H1 (cell line): ENCODE results near the gene ATP6V1C2. TPM values are rescaled to one million over a fixed set of nuclear protein-coding genes. Genes with fewer than 3 reads are reported as not detected.

ENCODE experiments used
- CTCF ChIA-PET: fragments of 300-600 bp; sonication (Branson Sonifier 250); formaldehyde crosslinking; loops from one replicate; lab custom pipeline; 2021; ENCODE audit not compliant: partially characterized antibody; lab: Charles Lee
- POLR2A ChIA-PET: fragments of 300-600 bp; sonication (Branson Sonifier 250); formaldehyde crosslinking; loops from one replicate; lab custom pipeline; 2021; ENCODE audit warnings: inconsistent platforms; ENCODE audit not compliant: partially characterized antibody; lab: Charles Lee
- DNase-seq, 2 experiments: peaks; one replicate each; pipeline versions ENCODE4 v3.0.0 to v3.0.0-alpha.2; 2010 to 2022; ENCODE audit warnings: low spot score in 2 of 2, low read depth in 1 of 2, mixed read lengths in 1 of 2
- FAIRE-seq: peaks from 2 replicates; lab custom pipeline; 2011; peaks lifted over from hg19 to GRCh38; lab: Jason Lieb, UNC
- H2AFZ ChIP-seq: 2 replicates; pipeline ENCODE4 v1.8.1; 2012; ENCODE audit warnings: low read length, inconsistent platforms
- H2AK5ac ChIP-seq: 2 replicates; pipeline ENCODE4 v1.6.1; 2013; ENCODE audit warnings: low read depth, low read length
- H2BK120ac ChIP-seq: replicated peaks from 2 replicates; pipeline ENCODE3; 2013; ENCODE audit warnings: low read depth, low read length, inconsistent platforms
- H2BK12ac ChIP-seq: 2 replicates; pipeline ENCODE4 v1.6.1; 2013; ENCODE audit warnings: low read depth, low read length
- H2BK15ac ChIP-seq: 2 replicates; pipeline ENCODE4 v1.6.1; 2013; ENCODE audit warnings: low read length
- H2BK20ac ChIP-seq: 2 replicates; pipeline ENCODE4 v1.6.1; 2013; ENCODE audit warnings: low read length
- H2BK5ac ChIP-seq: 2 replicates; pipeline ENCODE4 v1.6.1; 2013; ENCODE audit warnings: low read depth, low read length
- H3K14ac ChIP-seq: 2 replicates; pipeline ENCODE4 v1.6.1; 2013; ENCODE audit warnings: inconsistent platforms; ENCODE audit not compliant: insufficient read length
- H3K18ac ChIP-seq: 2 replicates; pipeline ENCODE4 v1.6.1; 2013; ENCODE audit warnings: low read length; ENCODE audit errors: extremely low read depth
- H3K23ac ChIP-seq: 2 replicates; pipeline ENCODE4 v1.6.1; 2013; ENCODE audit warnings: inconsistent platforms; ENCODE audit not compliant: insufficient read length
- H3K23me2 ChIP-seq: 2 replicates; pipeline ENCODE4 v1.6.1; 2013; ENCODE audit warnings: low read depth, low read length
- H3K27ac ChIP-seq: 2 replicates; pipeline ENCODE4 v1.6.1; 2011; ENCODE audit warnings: low read depth, low read length, inconsistent platforms
- H3K27me3 ChIP-seq, 4 experiments: replicated peaks in 1 of 4; 1 replicate in 1 of 4; 2 replicates in 3 of 4; pipeline versions ENCODE4 v1.6.1 to v1.8.1; 2011 to 2013; ENCODE audit warnings: low read length in 3 of 4, mild to moderate bottlenecking in 3 of 4, inconsistent platforms in 2 of 4, mixed read lengths in 2 of 4, moderate library complexity in 1 of 4; ENCODE audit not compliant: control insufficient read depth in 3 of 4, insufficient read depth in 3 of 4; ENCODE audit errors: extremely low read depth in 1 of 4
- H3K36me3 ChIP-seq, 4 experiments: 2 replicates each; pipeline versions ENCODE4 v1.6.1 to v1.8.1; 2011 to 2013; ENCODE audit warnings: mild to moderate bottlenecking in 4 of 4, low read length in 3 of 4, moderate library complexity in 2 of 4, control low read depth in 1 of 4, inconsistent platforms in 1 of 4; ENCODE audit not compliant: insufficient read depth in 4 of 4, control insufficient read depth in 2 of 4
- H3K4ac ChIP-seq: replicated peaks from 2 replicates; pipeline ENCODE3; 2013; ENCODE audit warnings: low read length, low read depth, mixed read lengths, inconsistent platforms; ENCODE audit not compliant: insufficient read length
- H3K4me1 ChIP-seq, 4 experiments: replicated peaks in 1 of 4; 1 replicate in 1 of 4; 2 replicates in 3 of 4; pipeline versions ENCODE4 v1.6.1 to v1.8.1; 2011 to 2013; ENCODE audit warnings: low read length in 3 of 4, inconsistent platforms in 2 of 4, mixed read lengths in 1 of 4; ENCODE audit not compliant: insufficient read depth in 4 of 4, control insufficient read depth in 3 of 4
- H3K4me2 ChIP-seq, 2 experiments: 2 replicates each; pipeline versions ENCODE4 v1.6.1 to v1.8.1; 2011 to 2013; ENCODE audit warnings: low read depth in 2 of 2, low read length in 2 of 2, control low read depth in 1 of 2, inconsistent platforms in 1 of 2, mild to moderate bottlenecking in 1 of 2; ENCODE audit not compliant: insufficient read depth in 1 of 2
- H3K4me3 ChIP-seq, 4 experiments: fragments of 200-600, 300-600 bp in 1 of 4; sonication (generic), shearing (Covaris generic), sonication (Bioruptor Twin) in 1 of 4; 2 replicates each; pipeline versions ENCODE4 v1.5.1 to v1.8.1; 2011 to 2016; ENCODE audit warnings: low read length in 4 of 4, low read depth in 3 of 4, control low read depth in 2 of 4, inconsistent platforms in 2 of 4, mild to moderate bottlenecking in 2 of 4, mixed read lengths in 1 of 4, moderate library complexity in 1 of 4; ENCODE audit not compliant: insufficient read depth in 2 of 4; ENCODE audit errors: extremely low read depth in 1 of 4
- H3K56ac ChIP-seq: replicated peaks from 2 replicates; pipeline ENCODE3; 2013; ENCODE audit warnings: low read depth, mild to moderate bottlenecking, mixed read lengths, low read length, inconsistent platforms; ENCODE audit not compliant: insufficient read length
- H3K79me1 ChIP-seq: 2 replicates; pipeline ENCODE4 v1.6.1; 2013; ENCODE audit warnings: low read depth, low read length, control low read depth
- H3K79me2 ChIP-seq, 2 experiments: 2 replicates each; pipeline versions ENCODE4 v1.6.1 to v1.8.1; 2012 to 2013; ENCODE audit warnings: low read length in 2 of 2, mild to moderate bottlenecking in 2 of 2, inconsistent platforms in 1 of 2; ENCODE audit not compliant: insufficient read depth in 2 of 2, control insufficient read depth in 1 of 2
- H3K9ac ChIP-seq, 4 experiments: replicated peaks in 1 of 4; 1 replicate in 1 of 4; 2 replicates in 3 of 4; pipeline versions ENCODE4 v1.6.1 to v1.8.1; 2011 to 2013; ENCODE audit warnings: low read depth in 3 of 4, low read length in 3 of 4, control low read depth in 2 of 4, mild to moderate bottlenecking in 2 of 4, moderate library complexity in 2 of 4, inconsistent platforms in 1 of 4; ENCODE audit errors: extremely low read depth in 1 of 4
- H3K9me3 ChIP-seq, 2 experiments: 2 replicates each; pipeline versions ENCODE4 v1.6.1 to v1.8.1; 2012 to 2013; ENCODE audit warnings: mild to moderate bottlenecking in 2 of 2, moderate library complexity in 2 of 2, control low read depth in 1 of 2, inconsistent platforms in 1 of 2, low read depth in 1 of 2, low read length in 1 of 2, mixed read lengths in 1 of 2; ENCODE audit not compliant: insufficient read depth in 2 of 2
- H4K20me1 ChIP-seq, 2 experiments: replicated peaks in 1 of 2; 2 replicates each; pipeline versions ENCODE3 to v1.8.1; 2011 to 2013; ENCODE audit warnings: inconsistent platforms in 2 of 2, low read length in 2 of 2, mild to moderate bottlenecking in 1 of 2; ENCODE audit not compliant: insufficient read depth in 2 of 2, control insufficient read depth in 1 of 2
- H4K5ac ChIP-seq: 2 replicates; pipeline ENCODE4 v1.6.1; 2013; ENCODE audit warnings: low read length, low read depth, mixed read lengths, inconsistent platforms; ENCODE audit not compliant: insufficient read length
- H4K8ac ChIP-seq: 2 replicates; pipeline ENCODE4 v1.8.0; 2013; ENCODE audit warnings: mild to moderate bottlenecking, moderate library complexity, low read length, inconsistent platforms; ENCODE audit not compliant: insufficient read depth; ENCODE audit errors: extremely low read depth
- H4K91ac ChIP-seq: replicated peaks from 2 replicates; pipeline ENCODE3; 2013; ENCODE audit warnings: low read length, mixed read lengths, inconsistent platforms; ENCODE audit not compliant: insufficient read length
- BCL11A ChIP-seq, 2 experiments: IDR thresholded peaks; one replicate each; pipeline ENCODE4 v1.6.1; 2011; ENCODE audit warnings: low read depth in 2 of 2, low read length in 2 of 2, mild to moderate bottlenecking in 2 of 2
- CBX8 ChIP-seq: fragments of 300-800, 300-1000 bp; sonication (generic); IDR thresholded peaks from 2 replicates; pipeline ENCODE4 v1.7.1; 2016; ENCODE audit warnings: low read depth, low read length, borderline replicate concordance
- EZH2 ChIP-seq: fragments of 200-600 bp; sonication (generic); IDR thresholded peaks from 2 replicates; pipeline ENCODE4 v1.7.1; 2012; ENCODE audit warnings: low read depth, mild to moderate bottlenecking, moderate library complexity, low read length, inconsistent platforms; ENCODE audit not compliant: severe bottlenecking
- GTF2F1 ChIP-seq: IDR thresholded peaks from 2 replicates; pipeline ENCODE4 v1.6.1; 2012; ENCODE audit warnings: low read depth, low read length, improper control_type of control experiment, borderline replicate concordance
- NRF1 ChIP-seq: IDR thresholded peaks from 2 replicates; pipeline ENCODE4 v1.6.1; 2011; ENCODE audit warnings: mild to moderate bottlenecking, low read depth, low read length, improper control_type of control experiment
- POU5F1 ChIP-seq: IDR thresholded peaks from 2 replicates; pipeline ENCODE4 v1.6.1; 2011; ENCODE audit warnings: low read depth, mild to moderate bottlenecking, low read length, moderate library complexity
- RFX5 ChIP-seq: IDR thresholded peaks from 2 replicates; pipeline ENCODE4 v1.6.1; 2011; ENCODE audit warnings: low read depth, low read length, improper control_type of control experiment, borderline replicate concordance
- SIRT6 ChIP-seq: IDR thresholded peaks from one replicate; pipeline ENCODE4 v1.7.1; 2012; ENCODE audit warnings: low read length, inconsistent platforms
- SIX5 ChIP-seq: IDR thresholded peaks from 2 replicates; pipeline ENCODE4 v1.6.1; 2011; ENCODE audit warnings: mild to moderate bottlenecking, low read depth, low read length
- TCF12 ChIP-seq: IDR thresholded peaks from 2 replicates; pipeline ENCODE4 v1.6.1; 2011; ENCODE audit warnings: low read depth, mild to moderate bottlenecking, low read length
- WGBS, 2 experiments: shearing (Covaris generic) in 1 of 2; methylation state at CpG; one replicate each; pipeline versions ENCODE4 v1.1.6 to v1.1.7; 2013 to 2015; ENCODE audit warnings: low lambda C conversion rate in 2 of 2, mixed read lengths in 2 of 2, inconsistent platforms in 1 of 2, low coverage in 1 of 2, missing lambda C conversion rate in 1 of 2; ENCODE audit not compliant: insufficient replicate concordance in 2 of 2, insufficient coverage in 1 of 2, insufficient read length in 1 of 2; ENCODE audit errors: extremely low coverage in 1 of 2, missing lambda C conversion rate in 1 of 2; 5-methylcytosine and 5-hydroxymethylcytosine counted together
- polyA plus RNA-seq, 7 experiments: library from polyadenylated mRNA; depleted of rRNA in 3 of 7; stranded (reverse) in 5 of 7; unstranded in 2 of 7; fragments of >200 nt in 5 of 7; fragments of 200-250 nt in 2 of 7; gene quantifications; 1 replicate in 5 of 7; 2 replicates in 1 of 7; 4 replicates in 1 of 7; pipeline versions ENCODE4 v1.2.1 to v1.2.3, GENCODE V29; 2011 to 2013; ENCODE audit warnings: missing spikeins in 2 of 7, mixed read lengths in 2 of 7
- total RNA-seq: library from RNA; stranded (reverse); fragmentation: NEBNext Ultra II Directional; extraction: Animal tissue kit (Norgen Biotek cat#: 25700); gene quantifications from 2 replicates; pipeline ENCODE4 v1.2.1, GENCODE V29; 2021
- TF ChIP-seq, protein P1 (sequence below): IDR thresholded peaks from 2 replicates; pipeline ENCODE4 v1.6.1; 2011; ENCODE audit warnings: low read depth, mild to moderate bottlenecking, low read length; ENCODE audit not compliant: insufficient read depth

Gene ATP6V1C2
- total and polyA plus RNA-seq, 2 of the 8 experiments (the other 6 are each of a cell fraction or from before 2014, with no cell fraction given) = 0.29 to 0.74 TPM

DNA sequence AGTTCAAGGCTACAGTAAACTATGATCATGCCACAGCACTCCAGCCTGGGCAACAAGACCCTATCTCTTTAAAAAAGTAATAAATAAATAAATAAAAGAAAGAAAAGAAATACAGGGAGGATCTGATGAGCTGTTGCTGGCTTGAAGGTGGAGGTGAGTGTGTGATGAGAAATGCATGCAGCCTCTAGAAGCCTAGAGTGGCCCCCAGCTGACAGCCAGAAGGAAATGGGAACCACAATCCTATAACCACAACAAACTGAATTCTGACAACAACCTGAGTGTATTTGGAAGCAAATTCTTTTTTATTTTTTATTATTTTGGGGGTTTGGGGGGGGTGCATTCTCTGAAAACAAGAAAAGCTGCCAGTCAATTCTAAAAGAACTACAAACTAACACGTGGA lies 46.3 kb upstream of the ATP6V1C2 start:
- H2AFZ ChIP-seq = no peak overlapping the region
- no peak overlapping the region for H4K8ac ChIP-seq
- H3K79me2 ChIP-seq = no peaks in the 10 kb centered on the region; a peak in 1 of 4 replicates
- no peak overlapping the region for H2BK12ac ChIP-seq
- H3K4me2 ChIP-seq = no peak overlapping the region
- H4K5ac ChIP-seq = no peak overlapping the region
- no peak overlapping the region for H3K9ac ChIP-seq
- no peaks in the 10 kb centered on the region for H3K79me1 ChIP-seq
- no peak overlapping the region for H3K23ac ChIP-seq
- H3K9me3 ChIP-seq = no peaks in the 10 kb centered on the region
- no peak overlapping the region for H3K27ac ChIP-seq
- no peak overlapping the region for H2AK5ac ChIP-seq
- no peak overlapping the region for H2BK20ac ChIP-seq
- H3K4ac ChIP-seq = no peak overlapping the region
- H3K56ac ChIP-seq = no peak overlapping the region
- FAIRE-seq (no peak), DNase-seq (no peak)
- POLR2A ChIA-PET = interaction anchor here (1.3 kb wide), 1 partner anchor 12 kb away, joined by 3 read pairs; no protein-coding TSS in a partner anchor
- no peak overlapping the region for H4K91ac ChIP-seq
- H4K20me1 ChIP-seq = no peaks in the 10 kb centered on the region
- no peak overlapping the region for H2BK5ac ChIP-seq
- 76% methylated on average over 1 of the region's 1 CpG; no CpG with 5 or more reads in 1 of the 2 experiments for WGBS, 2 experiments
- no peaks in the 10 kb centered on the region for H3K4me1 ChIP-seq
- H3K4me3 ChIP-seq = no peak overlapping the region
- H3K18ac ChIP-seq = no peak overlapping the region
- CTCF ChIA-PET = interaction anchor here (0.6 to 1.6 kb wide), 4 partner anchors 11 to 169 kb away, joined by 3 to 5 read pairs (median 4); no protein-coding TSS in a partner anchor
- no peak overlapping the region for H2BK15ac ChIP-seq
- H3K14ac ChIP-seq = no peak overlapping the region
- H3K27me3 ChIP-seq = no peaks in the 10 kb centered on the region
- no peak overlapping the region for H2BK120ac ChIP-seq
- no peaks in the 10 kb centered on the region for H3K23me2 ChIP-seq
- peaks cover 0 to 10% (median 4%) of the 10 kb centered on the region in 4 experiments; a peak in 4 of 8 replicates for H3K36me3 ChIP-seq
- TF ChIP-seq, protein P1, sequence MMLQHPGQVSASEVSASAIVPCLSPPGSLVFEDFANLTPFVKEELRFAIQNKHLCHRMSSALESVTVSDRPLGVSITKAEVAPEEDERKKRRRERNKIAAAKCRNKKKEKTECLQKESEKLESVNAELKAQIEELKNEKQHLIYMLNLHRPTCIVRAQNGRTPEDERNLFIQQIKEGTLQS = no peak
- TF ChIP-seq SIRT6 (no peak), NRF1 (no peak), BCL11A (IDR thresholded peaks at IDR 0.05; ENCODE audit: low read depth in 2 of 2, low read length in 2 of 2) (no peak), TCF12 (no peak), CBX8 (no peak), RFX5 (no peak), GTF2F1 (no peak), SIX5 (no peak), POU5F1 (no peak), EZH2 (no peak)
